Colonic mucosa (tissue), 4 donors: ENCODE data around the gene SPEM1. TPM values are rescaled to one million over a fixed set of nuclear protein-coding genes. Genes with fewer than 3 reads are reported as not detected.
A peak's percentile ranks its signal among the peaks of the same experiment; 100 is the strongest.
"Not testable (repeated sequence)": the region's sequence is repeated elsewhere in the genome, so short reads cannot be mapped to it uniquely, and the experiment has no call there.

Experiments
- DNase-seq: peaks from one replicate; pipeline ENCODE4 v3.0.0-alpha.2; 2020
- H3K27ac ChIP-seq: fragments of 200-600 bp; one replicate; pipeline ENCODE4 v1.8.0; 2021
- H3K27me3 ChIP-seq: fragments of 200-600 bp; one replicate; pipeline ENCODE4 v1.8.0; 2021
- H3K36me3 ChIP-seq: fragments of 200-600 bp; one replicate; pipeline ENCODE4 v1.8.0; 2021
- H3K4me1 ChIP-seq: fragments of 200-600 bp; one replicate; pipeline ENCODE4 v1.8.0; 2021; ENCODE audit warnings: mild to moderate bottlenecking
- H3K4me3 ChIP-seq: fragments of 200-600 bp; one replicate; pipeline ENCODE4 v1.8.0; 2021
- H3K9ac ChIP-seq, 2 donors: one replicate each; pipeline ENCODE4 v1.7.0; 2013; ENCODE audit warnings: control low read depth in 2 of 2, low read depth in 2 of 2, low read length in 2 of 2
- H3K9me3 ChIP-seq: fragments of 200-600 bp; one replicate; pipeline ENCODE4 v1.8.0; 2021
- intact Hi-C: fragments of 100-400 bp; cut with DNase I; formaldehyde crosslinking; loops from one replicate; pipeline ENCODE4 v1.14.1; 2022
- total RNA-seq, 2 donors: library from RNA; stranded (reverse); fragmentation: NEBNext Ultra II Directional in 1 of 2; extraction: Animal tissue kit (Norgen Biotek cat#: 25700) in 1 of 2; gene quantifications; one replicate each; pipeline ENCODE4 v1.2.1, GENCODE V29; 2021
- TF ChIP-seq, protein P1 (sequence below): fragments of 200-600 bp; IDR thresholded peaks from one replicate; pipeline ENCODE4 v1.8.0; 2022; ENCODE audit warnings: antibody characterized with exemption, mild to moderate bottlenecking
- donor health status: healthy.
- donor health status: DM: no; HTN: no; CAD: no.
- donor health status: DM: no; HTN: no; CAD: no.

Gene SPEM1
- total RNA-seq, 2 donors from 2014 or later = not detected

DNA sequence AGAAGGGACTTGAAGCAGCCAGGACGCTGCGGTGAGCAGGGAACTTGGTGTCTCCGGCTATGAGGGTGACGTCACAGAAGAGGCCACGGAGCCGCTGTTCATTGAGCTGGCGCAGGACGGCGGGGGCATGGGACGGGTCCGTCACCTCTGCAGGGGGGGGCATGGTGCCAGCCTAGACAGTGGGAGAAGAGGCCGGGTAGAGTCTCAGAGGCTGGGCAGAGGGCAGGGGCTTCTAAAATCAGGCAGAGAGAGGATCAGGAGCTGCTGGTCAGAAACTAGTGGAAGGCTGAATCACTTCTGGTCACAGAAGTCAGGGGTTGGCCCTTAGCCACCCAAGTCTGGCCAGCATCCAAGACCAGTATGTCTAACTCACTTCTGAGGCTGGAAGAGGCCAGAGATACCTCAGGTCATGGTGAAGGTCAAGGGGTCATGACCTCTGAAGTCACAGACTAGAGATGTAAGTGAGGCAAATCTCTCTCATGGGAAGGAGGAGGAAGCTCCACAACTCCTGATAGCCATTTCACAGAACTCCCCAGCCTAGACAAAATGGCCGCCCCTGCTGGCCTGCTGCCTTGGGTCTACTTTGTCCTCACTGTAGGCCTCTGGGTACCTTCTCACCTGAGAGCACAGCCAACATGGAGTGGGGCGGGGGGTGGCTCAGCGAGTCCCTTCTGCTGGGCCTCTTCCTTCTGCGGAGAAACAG is 46.7 kb downstream of the SPEM1 start:
- Histone ChIP-seq H3K4me3 (no peak overlapping the region), H3K36me3 (no peaks in the 10 kb centered on the region), H3K9ac (no peak overlapping the region), H3K4me1 (no peaks in the 10 kb centered on the region), H3K27me3 (no peaks in the 10 kb centered on the region), H3K27ac (peak overlapping the region; percentile 27), H3K9me3 (no peaks in the 10 kb centered on the region)
- TF ChIP-seq, protein P1, sequence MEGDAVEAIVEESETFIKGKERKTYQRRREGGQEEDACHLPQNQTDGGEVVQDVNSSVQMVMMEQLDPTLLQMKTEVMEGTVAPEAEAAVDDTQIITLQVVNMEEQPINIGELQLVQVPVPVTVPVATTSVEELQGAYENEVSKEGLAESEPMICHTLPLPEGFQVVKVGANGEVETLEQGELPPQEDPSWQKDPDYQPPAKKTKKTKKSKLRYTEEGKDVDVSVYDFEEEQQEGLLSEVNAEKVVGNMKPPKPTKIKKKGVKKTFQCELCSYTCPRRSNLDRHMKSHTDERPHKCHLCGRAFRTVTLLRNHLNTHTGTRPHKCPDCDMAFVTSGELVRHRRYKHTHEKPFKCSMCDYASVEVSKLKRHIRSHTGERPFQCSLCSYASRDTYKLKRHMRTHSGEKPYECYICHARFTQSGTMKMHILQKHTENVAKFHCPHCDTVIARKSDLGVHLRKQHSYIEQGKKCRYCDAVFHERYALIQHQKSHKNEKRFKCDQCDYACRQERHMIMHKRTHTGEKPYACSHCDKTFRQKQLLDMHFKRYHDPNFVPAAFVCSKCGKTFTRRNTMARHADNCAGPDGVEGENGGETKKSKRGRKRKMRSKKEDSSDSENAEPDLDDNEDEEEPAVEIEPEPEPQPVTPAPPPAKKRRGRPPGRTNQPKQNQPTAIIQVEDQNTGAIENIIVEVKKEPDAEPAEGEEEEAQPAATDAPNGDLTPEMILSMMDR = no peak
- intact Hi-C loops = no loop called here
- peak; percentile 36 for DNase-seq

DNA sequence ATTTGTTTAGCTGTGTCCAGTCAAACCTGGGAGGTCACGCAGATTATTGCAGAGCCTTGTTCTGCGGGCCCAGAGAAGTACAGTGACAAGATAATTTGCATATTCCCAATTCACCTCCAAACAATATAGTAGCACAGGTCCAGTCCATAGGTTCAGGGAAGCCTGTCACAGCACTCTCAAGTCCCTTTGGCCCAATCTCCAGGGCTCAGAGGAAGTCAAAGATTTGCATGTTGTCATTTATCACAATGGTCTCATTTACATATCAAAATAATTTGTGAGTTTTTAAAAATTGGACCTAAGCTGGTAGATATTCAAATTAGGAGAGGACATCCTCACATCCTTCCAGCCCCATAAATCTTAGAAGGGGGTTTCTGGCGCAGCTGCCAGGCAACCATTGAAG is 47.4 kb downstream of the SPEM1 start:
- no peaks in the 10 kb centered on the region for H3K27me3 ChIP-seq
- H3K4me1 ChIP-seq = no peaks in the 10 kb centered on the region
- TF ChIP-seq, protein P1 = no peak
- no peak overlapping the region for H3K9ac ChIP-seq
- H3K4me3 ChIP-seq = no peak overlapping the region
- no peaks in the 10 kb centered on the region for H3K36me3 ChIP-seq
- DNase-seq = no peak
- intact Hi-C loops = no loop called here
- no peaks in the 10 kb centered on the region for H3K9me3 ChIP-seq
- peak overlapping the region; percentile 27 for H3K27ac ChIP-seq

DNA sequence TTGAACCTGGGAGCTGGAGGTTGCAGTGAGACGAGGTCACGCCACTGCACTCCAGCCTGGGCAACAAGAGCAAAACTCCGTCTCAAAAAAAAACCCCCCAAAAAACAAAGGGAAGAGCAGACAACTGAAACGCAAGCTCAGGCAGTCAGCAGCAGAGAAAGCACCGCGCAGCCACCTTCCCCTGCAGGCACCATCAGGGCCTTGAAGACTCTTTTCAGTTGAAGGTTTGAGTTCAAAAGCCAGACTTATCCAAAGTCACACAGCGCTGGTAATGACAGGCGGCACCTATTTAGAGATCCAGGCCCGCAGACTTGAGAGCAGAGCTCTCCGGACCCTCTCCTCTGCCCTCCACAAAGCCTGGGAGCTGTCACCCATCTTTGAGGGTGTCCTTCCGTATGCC is 48.2 kb downstream of the SPEM1 start:
- Histone ChIP-seq H3K27ac (no peak overlapping the region), H3K9me3 (no peaks in the 10 kb centered on the region), H3K36me3 (no peaks in the 10 kb centered on the region), H3K27me3 (no peaks in the 10 kb centered on the region), H3K9ac (no peak overlapping the region), H3K4me1 (no peaks in the 10 kb centered on the region), H3K4me3 (no peak overlapping the region)
- TF ChIP-seq, protein P1 = no peak
- intact Hi-C loops = no loop called here
- no peak for DNase-seq

DNA sequence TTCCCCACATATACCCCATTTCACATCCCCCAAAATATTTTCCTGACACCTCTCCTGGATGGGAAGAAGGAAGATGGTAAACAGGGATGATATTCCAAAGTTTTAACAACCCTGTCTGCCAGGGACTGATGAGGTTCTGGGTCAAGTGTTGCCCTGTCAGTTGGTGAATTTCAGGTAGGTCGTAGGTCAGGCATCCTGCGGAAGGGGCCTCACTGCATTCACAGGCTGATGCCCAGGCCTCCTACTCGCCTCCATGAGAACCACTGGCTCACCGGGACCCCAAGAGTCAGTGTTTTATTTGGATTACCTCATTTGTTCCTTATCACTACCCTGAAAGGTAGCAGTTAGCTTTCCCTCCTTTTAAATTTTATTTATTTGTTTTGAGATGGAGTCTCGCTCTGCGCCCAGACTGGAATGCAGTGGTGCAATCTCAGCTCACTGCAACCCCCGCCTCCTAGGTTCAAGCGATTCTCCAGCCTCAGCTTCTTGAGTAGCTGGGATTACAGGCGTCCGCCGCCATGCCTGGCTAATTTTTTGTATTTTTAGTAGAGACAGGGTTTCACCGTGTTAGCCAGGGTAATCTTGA is 48.8 kb downstream of the SPEM1 start:
- TF ChIP-seq, protein P1 = no peak
- no peak for DNase-seq
- intact Hi-C loops = no loop called here
- H3K36me3 ChIP-seq = no peaks in the 10 kb centered on the region
- H3K4me1 ChIP-seq = no peaks in the 10 kb centered on the region
- H3K9me3 ChIP-seq = no peaks in the 10 kb centered on the region
- no peaks in the 10 kb centered on the region for H3K27me3 ChIP-seq
- H3K27ac ChIP-seq = no peak overlapping the region
- no peak overlapping the region for H3K4me3 ChIP-seq
- no peak overlapping the region for H3K9ac ChIP-seq

DNA sequence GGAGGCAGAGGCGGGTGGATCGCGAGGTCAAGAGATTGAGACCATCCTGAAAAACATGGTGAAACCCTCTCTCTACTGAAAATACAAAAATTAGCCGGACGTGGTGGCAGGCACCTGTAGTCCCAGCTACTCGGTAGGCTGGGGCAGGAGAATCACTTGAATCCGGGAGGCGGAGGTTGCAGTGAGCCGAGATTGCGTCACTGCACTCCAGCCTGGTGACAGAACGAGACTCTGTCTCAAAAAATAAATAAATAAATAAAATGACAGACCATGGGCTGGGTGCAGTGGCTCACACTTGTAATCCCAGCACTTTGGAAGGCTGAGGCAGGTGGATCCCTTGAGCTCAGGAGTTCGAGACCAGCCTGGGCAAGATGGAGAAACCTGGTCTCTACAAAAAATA is 49.7 kb downstream of the SPEM1 start:
- not testable (repeated sequence) for DNase-seq

DNA sequence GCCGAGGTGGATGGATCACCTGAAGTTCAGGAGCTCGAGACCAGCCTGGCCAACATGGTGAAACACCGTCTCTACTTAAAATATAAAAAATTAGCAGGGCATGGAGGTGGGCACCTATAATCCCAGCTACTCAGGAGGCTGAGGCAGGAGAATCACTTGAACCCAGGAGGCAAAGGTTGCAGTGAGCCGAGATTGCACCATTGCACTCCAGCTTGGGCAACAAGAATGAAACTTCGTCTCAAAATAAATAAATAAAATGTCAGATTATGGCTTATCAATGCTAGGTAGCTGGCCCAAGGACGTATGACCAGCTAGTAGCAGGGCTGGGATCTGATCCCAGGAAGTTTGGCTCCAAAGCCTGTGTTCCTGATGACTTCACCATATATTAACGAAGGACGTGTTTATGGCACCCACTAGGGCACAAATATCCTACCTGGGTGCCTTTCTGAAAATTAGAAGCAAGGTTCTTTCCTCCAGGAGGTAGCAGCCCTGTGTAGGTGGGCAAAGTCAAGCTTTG is 50.4 kb downstream of the SPEM1 start:
- H3K4me3 ChIP-seq, H3K9ac ChIP-seq, H3K36me3 ChIP-seq, H3K4me1 ChIP-seq, intact Hi-C loops, H3K27ac ChIP-seq, H3K27me3 ChIP-seq, DNase-seq, H3K9me3 ChIP-seq: not testable (repeated sequence)

More for the DNA sequence above, 49.7 kb downstream of the SPEM1 start:
- H3K27me3 ChIP-seq, H3K9me3 ChIP-seq, H3K9ac ChIP-seq, H3K4me1 ChIP-seq, intact Hi-C loops, H3K4me3 ChIP-seq, H3K36me3 ChIP-seq, H3K27ac ChIP-seq: not testable (repeated sequence)

Other genes with a start within 250 kb of the SPEM1 start
- gene ASGR1, start 241.0 kb upstream of the SPEM1 start, total RNA-seq = 1 to 10 TPM in 1 of 2 donors, under 1 TPM in 1; 0.47 to 1.1 TPM
- gene DLG4, start 200.5 kb upstream of the SPEM1 start, total RNA-seq = 1 to 10 TPM; 4.8 to 5.6 TPM
- 100 to 1,000 TPM; 606 to 859 TPM for gene ACADVL, start 200.4 kb upstream of the SPEM1 start, total RNA-seq
- 10 to 100 TPM; 32.4 to 42.4 TPM for gene DVL2, start 185.8 kb upstream of the SPEM1 start, total RNA-seq
- gene PHF23, start 180.9 kb upstream of the SPEM1 start, total RNA-seq = 10 to 100 TPM; 29.8 to 38.6 TPM
- 100 to 1,000 TPM; 378 to 513 TPM for gene GABARAP, start 177.9 kb upstream of the SPEM1 start, total RNA-seq
- gene CTDNEP1, start 168.6 kb upstream of the SPEM1 start, total RNA-seq = 100 to 1,000 TPM; 124 to 145 TPM
- 10 to 100 TPM; 34.4 to 77.9 TPM for gene ELP5, start 168.1 kb upstream of the SPEM1 start, total RNA-seq
- gene CLDN7, start 157.8 kb upstream of the SPEM1 start, total RNA-seq = 100 to 1,000 TPM; 798 to 919 TPM
- 1 to 10 TPM; 1.9 to 5.7 TPM for gene SLC2A4, start 138.6 kb upstream of the SPEM1 start, total RNA-seq
- 10 to 100 TPM; 22.1 to 40.4 TPM for gene YBX2, start 125.7 kb upstream of the SPEM1 start, total RNA-seq
- gene EIF5A, start 112.7 kb upstream of the SPEM1 start, total RNA-seq = 100 to 1,000 TPM; 367 to 917 TPM
- gene GPS2, start 105.0 kb upstream of the SPEM1 start, total RNA-seq = 10 to 100 TPM; 53.8 to 85.7 TPM
- gene NEURL4, start 91.0 kb upstream of the SPEM1 start, total RNA-seq = 10 to 100 TPM; 30.2 to 55.8 TPM
- 10 to 100 TPM in 1 of 2 donors, 1 to 10 TPM in 1; 7.4 to 12.1 TPM for gene ACAP1, start 83.8 kb upstream of the SPEM1 start, total RNA-seq
- 10 to 100 TPM in 1 of 2 donors, 1 to 10 TPM in 1; 5.6 to 12.6 TPM for gene KCTD11, start 68.2 kb upstream of the SPEM1 start, total RNA-seq
- not detected for gene TMEM95, start 65.2 kb upstream of the SPEM1 start, total RNA-seq
- gene TNK1, start 39.2 kb upstream of the SPEM1 start, total RNA-seq = 10 to 100 TPM; 18.0 to 22.6 TPM
- gene PLSCR3, start 25.8 kb upstream of the SPEM1 start, total RNA-seq = 10 to 100 TPM; 11.0 to 12.0 TPM
- gene TMEM256, start 16.2 kb upstream of the SPEM1 start, total RNA-seq = 100 to 1,000 TPM in 1 of 2 donors, 10 to 100 TPM in 1; 88.2 to 101 TPM
- gene NLGN2, start 12.5 kb upstream of the SPEM1 start, total RNA-seq = 1 to 10 TPM; 2.5 to 5.0 TPM
- gene SPEM2, start 5.3 kb downstream of the SPEM1 start, total RNA-seq = not detected
- not detected for gene SPEM3, start 8.5 kb downstream of the SPEM1 start, total RNA-seq
- gene TMEM102, start 15.1 kb downstream of the SPEM1 start, total RNA-seq = 10 to 100 TPM; 20.4 to 20.6 TPM
- gene FGF11, start 19.2 kb downstream of the SPEM1 start, total RNA-seq = 1 to 10 TPM; 1.2 to 1.6 TPM
- gene CHRNB1, start 24.7 kb downstream of the SPEM1 start, total RNA-seq = 1 to 10 TPM; 4.3 to 6.1 TPM
- 10 to 100 TPM; 12.9 to 26.7 TPM for gene ZBTB4, start 59.3 kb downstream of the SPEM1 start, total RNA-seq
- gene SLC35G6, start 61.1 kb downstream of the SPEM1 start, total RNA-seq = not detected
- gene POLR2A, start 64.0 kb downstream of the SPEM1 start, total RNA-seq = 100 to 1,000 TPM in 1 of 2 donors, 10 to 100 TPM in 1; 73.5 to 137 TPM
- 10 to 100 TPM; 11.4 to 18.3 TPM for gene TNFSF12, start 128.7 kb downstream of the SPEM1 start, total RNA-seq
- gene TNFSF13, start 138.4 kb downstream of the SPEM1 start, total RNA-seq = 100 to 1,000 TPM in 1 of 2 donors, 10 to 100 TPM in 1; 67.5 to 125 TPM
- 10 to 100 TPM; 25.7 to 56.6 TPM for gene SENP3, start 141.6 kb downstream of the SPEM1 start, total RNA-seq
- 10 to 100 TPM; 37.7 to 56.6 TPM for gene CD68, start 159.3 kb downstream of the SPEM1 start, total RNA-seq
- gene MPDU1, start 163.5 kb downstream of the SPEM1 start, total RNA-seq = 100 to 1,000 TPM in 1 of 2 donors, 10 to 100 TPM in 1; 80.1 to 111 TPM
- gene SOX15, start 169.8 kb downstream of the SPEM1 start, total RNA-seq = 1 to 10 TPM in 1 of 2 donors, under 1 TPM in 1; 0.61 to 1.0 TPM
- 10 to 100 TPM; 24.9 to 27.4 TPM for gene FXR2, start 194.6 kb downstream of the SPEM1 start, total RNA-seq
- 10 to 100 TPM; 55.3 to 77.3 TPM for gene SAT2, start 207.5 kb downstream of the SPEM1 start, total RNA-seq
- gene SHBG, start 209.8 kb downstream of the SPEM1 start, total RNA-seq = under 1 TPM; 0.42 to 0.64 TPM
- gene ATP1B2, start 230.6 kb downstream of the SPEM1 start, total RNA-seq = 1 to 10 TPM in 1 of 2 donors, under 1 TPM in 1; 0.54 to 1.4 TPM